A549 (cell line): ENCODE measurements around the gene CHRNB2.

ENCODE experiments used
- CHD2 ChIP-seq: fragments of 150-350 bp; IDR thresholded peaks from 2 replicates; pipeline ENCODE4 v1.6.1; 2014; ENCODE audit warnings: low read length; ENCODE audit not compliant: partially characterized antibody
- FOSL2 ChIP-seq, 2 experiments: fragments of 450-650 bp in 1 of 2; fragments of >200 bp in 1 of 2; sonication (Bioruptor Twin) in 1 of 2; formaldehyde crosslinking; IDR thresholded peaks; 2 replicates each; pipeline versions ENCODE4 v1.5.0 to v1.6.1; 2016 to 2020; ENCODE audit warnings: mild to moderate bottlenecking in 1 of 2, moderate library complexity in 1 of 2

DNA sequence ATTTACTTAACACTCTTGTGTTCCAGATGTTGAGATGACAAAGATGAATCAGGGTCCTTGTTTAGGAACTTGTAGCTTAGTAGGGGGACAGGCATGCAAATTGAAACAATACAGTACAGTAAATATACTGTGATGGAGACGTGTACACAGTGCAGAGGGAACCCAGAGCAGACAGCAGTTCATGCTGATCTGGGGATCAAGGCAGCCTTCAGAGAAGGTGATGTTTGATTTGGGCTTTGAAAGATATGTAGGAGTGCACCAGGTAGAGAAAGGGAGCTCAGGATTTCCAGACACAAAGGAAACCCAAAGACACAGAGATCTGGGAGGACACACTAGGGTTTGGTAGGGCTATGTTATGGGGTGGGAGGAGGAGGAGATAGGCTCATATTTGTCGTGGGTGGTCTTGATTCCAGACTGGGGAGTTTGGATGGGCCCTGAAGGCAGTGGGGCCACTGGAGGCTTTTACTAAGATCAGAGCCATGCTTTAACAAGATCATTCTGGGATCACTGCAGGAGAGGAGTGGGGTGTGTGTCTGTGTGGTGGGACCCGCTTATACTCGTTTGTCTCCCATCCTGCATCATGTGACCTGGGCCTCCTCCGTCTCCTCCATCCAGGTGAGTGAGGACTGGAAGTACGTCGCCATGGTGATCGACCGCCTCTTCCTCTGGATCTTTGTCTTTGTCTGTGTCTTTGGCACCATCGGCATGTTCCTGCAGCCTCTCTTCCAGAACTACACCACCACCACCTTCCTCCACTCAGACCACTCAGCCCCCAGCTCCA, 7.8 kb downstream of the CHRNB2 start:
- TF ChIP-seq FOSL2 (IDR thresholded peaks at IDR 0.05) (no peak), FOSL2 (CRISPR knock-in tag; IDR thresholded peaks at IDR 0.05) (no peak), CHD2 (no peak)
